NCI-H510A treated with DMSO at 0.1 percent for 48 hours (cell line): ENCODE measurements around the gene HTR1D.
"Not testable (repeated sequence)": the region's sequence is repeated elsewhere in the genome, so short reads cannot be mapped to it uniquely, and the experiment has no call there.

Source experiments
- DNase-seq: peaks from one replicate; lab custom pipeline; 2025; lab: John Stamatoyannopoulos, UW

Gene HTR1D

DNA sequence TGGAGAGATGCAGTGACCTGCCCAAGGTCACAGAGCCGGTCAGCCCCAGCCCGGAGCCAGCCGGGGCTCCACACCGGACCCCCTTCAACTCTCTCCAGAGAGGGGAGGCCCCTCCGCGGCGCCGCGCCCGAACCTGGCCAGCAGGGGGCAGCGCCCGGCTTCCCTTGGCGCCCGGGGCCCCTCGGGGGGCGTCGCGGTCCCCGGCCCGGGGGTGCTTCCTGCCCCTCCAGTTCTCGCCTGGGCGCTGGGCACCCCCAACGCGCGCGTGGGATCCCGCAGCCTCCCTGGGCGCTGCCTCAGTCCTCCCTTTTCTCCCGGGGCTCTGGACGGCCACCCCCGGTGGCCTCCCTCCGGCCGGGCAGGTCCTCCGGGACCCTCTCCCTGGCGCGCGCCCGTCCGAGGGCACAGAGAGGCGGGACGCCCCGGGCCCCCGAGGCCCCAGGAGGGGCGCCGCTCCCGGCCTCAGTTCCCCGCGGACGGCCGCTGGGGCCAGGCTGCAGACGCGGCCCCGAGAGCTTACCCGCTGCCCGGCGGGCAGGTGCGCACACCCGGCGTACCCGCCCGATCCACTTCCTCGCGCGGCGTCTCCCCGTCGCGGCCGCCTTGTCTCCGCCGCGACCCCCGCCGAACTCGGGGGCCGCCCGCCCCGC, 406 bp downstream of the HTR1D start:
- DNase-seq, result no peak

GRCh38 chr1:23215751-23216449, 1.4 kb downstream of the HTR1D start:
- DNase-seq, result no peak

DNA sequence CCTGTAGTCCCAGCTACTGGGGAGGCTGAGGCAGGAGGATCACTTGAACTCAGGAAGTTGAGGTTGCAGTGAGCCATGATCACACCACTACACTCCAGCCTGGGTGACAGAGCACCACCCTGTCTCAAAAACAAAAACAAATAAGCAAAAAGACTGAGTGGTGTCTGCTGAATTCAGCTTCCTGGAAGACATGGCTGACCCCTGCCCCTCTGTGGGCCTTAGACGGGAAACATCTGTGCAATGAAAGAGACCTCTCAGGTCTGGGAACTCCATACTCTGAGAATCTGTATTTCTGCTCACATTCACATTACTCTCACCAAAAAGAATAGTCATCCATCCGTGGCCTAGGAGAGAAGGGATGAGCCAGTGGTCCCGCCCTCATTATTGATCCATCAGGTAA, 2.0 kb downstream of the HTR1D start:
- DNase-seq, result no peak

- no peak for DNase-seq
These were observed 2.7 kb downstream of the HTR1D start for GRCh38 chr1:23214640-23215039.

- DNase-seq, result no peak
These were observed 5.3 kb downstream of the HTR1D start for GRCh38 chr1:23211955-23212354.

DNA sequence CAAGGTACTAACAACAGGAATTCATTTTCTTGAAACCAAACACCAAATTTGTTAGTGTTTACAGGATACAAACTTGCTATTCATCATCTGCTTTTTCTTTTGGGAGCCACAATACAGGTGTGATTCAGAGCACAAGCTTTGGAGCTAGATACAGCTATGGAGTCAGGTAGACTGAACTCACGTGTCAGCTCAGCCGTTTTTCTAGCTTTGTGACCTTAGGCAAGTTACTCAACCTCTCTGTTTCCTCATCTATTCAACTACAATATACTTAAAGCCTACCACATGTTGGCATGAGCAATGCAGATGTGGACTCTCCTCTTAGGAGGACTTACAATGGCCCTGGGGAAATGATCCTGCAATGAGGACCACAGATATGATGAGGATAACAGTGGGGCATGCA, 6.3 kb downstream of the HTR1D start:
- no peak for DNase-seq

- no peak for DNase-seq
These were observed 6.9 kb downstream of the HTR1D start for GRCh38 chr1:23210351-23210785.

DNA sequence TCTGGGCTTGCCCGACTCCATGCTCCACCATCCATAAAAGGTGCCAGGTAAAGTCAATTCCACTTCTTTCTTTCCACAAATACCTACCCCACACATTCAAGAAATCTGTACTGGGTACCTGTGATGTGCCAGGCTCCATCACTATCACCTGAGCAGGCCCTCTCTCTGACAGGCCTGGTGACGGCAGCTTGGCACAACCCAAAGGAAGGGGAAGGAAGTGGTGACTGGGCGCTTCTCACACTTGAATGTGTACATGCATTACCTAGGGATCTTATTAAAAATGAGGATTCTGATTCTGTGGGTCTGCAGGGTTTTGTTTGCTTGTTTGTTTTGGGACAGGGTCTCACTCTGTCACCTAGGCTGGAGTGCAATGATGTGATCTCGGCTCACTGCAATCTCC, 7.5 kb downstream of the HTR1D start:
- no peak for DNase-seq

- DNase-seq, result no peak
These were observed 8.8 kb downstream of the HTR1D start for GRCh38 chr1:23208527-23208926.

- not testable (repeated sequence) for DNase-seq
These were observed 9.6 kb downstream of the HTR1D start for GRCh38 chr1:23207733-23208132.

- DNase-seq, result no peak
These were observed 15.0 kb downstream of the HTR1D start for GRCh38 chr1:23202263-23202749.

GRCh38 chr1:23200883-23201282, 16.4 kb downstream of the HTR1D start:
- DNase-seq, result no peak

DNA sequence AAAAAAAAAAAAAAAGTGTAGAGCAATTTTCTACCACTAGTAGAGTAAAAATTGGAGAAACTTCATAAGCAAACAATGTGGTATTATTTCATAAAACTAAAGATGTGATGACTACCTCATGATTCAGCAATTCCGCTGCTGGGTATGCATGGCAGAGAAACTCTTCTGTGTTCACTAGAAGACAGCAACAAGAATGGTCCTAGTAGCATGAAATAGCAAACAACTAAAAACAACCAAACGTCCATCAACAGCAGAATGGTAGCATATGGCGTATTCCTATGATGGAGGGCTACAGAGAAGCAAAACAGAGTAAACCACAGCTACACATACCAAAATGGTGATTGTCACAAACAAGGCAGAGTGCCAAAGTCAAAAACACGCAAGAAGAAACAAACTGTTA, 18.9 kb downstream of the HTR1D start:
- DNase-seq, result no peak

DNA sequence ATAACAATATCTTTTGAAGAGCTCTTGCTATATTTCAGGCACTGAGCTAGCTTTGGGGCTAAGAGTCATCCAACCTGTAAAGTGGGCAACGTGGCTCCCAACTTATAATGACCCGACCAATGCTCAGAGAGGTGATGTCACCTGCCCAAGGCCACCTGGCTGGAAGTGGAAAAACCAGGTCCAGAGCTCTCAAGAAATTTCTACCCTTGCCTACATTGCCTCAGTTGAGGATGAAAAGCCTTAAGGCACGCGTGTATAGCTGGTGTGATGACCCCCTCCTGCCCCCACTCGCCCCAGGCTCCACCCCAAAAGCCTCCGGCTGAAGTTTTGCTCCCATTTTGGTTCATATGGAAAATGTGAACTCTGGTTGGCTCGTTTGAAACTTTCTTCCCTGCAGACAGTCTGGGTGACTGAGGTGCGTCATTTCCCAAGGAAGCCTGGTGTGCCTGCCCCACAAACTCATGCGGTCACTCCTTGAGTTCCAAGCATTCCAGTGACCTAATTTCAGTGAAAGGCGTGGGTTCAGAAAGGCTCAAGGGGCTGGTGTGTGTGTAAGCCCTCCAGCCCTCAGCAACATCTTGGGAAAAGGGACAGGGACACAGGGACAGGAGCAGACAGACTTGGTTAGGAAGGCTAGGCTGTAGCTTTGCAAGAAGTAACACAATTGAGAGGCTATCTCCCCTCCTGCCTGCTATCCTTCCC, 20.5 kb downstream of the HTR1D start:
- DNase-seq, result no peak

DNA sequence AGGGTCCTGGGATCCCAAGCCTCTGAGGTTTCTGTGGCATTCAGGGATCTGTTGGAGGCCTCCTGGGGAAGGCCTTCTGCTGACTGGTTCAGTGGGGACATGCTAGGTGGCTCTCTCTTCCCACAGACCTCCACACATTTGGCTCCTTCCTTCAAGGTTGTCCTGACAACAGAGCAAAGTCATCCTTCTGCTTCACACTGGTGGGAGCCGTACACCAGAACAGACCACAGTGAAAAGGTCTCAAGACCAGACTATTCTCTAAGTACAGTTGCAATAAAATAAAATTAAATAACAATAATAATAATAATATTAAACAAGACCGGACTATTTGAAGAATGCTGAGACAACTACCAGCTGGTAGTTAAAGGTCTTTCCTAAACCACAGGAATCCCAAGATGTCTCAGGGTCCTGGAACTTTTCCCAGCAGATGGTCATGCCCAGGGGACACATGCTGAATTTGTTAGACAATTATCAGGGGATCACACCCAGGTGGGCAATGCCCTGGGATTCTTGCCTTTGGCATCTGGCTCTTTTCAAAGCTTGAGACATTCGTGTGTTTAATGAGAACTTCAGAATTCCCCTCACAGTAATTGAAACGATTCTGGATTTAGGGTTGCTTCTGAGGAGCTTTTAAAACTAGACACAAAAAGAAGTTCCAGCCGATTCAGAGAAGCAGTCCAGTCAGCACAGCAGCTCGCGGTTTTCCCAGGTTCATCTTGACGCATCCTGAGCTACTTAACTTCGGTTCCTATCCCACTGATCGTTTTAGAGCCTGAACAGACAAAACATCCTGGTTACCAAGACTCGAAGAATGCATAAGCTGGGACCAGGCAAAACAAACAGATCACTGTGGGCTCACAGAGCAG, 22.9 kb downstream of the HTR1D start:
- DNase-seq, result no peak

- no peak for DNase-seq
These were observed 23.7 kb downstream of the HTR1D start for GRCh38 chr1:23193391-23194118.

GRCh38 chr1:23191199-23191598, 26.1 kb downstream of the HTR1D start:
- no peak for DNase-seq

- not testable (repeated sequence) for DNase-seq
These were observed 28.3 kb downstream of the HTR1D start for GRCh38 chr1:23188936-23189452.

- no peak for DNase-seq
These were observed 28.8 kb downstream of the HTR1D start for GRCh38 chr1:23188434-23188884.

DNA sequence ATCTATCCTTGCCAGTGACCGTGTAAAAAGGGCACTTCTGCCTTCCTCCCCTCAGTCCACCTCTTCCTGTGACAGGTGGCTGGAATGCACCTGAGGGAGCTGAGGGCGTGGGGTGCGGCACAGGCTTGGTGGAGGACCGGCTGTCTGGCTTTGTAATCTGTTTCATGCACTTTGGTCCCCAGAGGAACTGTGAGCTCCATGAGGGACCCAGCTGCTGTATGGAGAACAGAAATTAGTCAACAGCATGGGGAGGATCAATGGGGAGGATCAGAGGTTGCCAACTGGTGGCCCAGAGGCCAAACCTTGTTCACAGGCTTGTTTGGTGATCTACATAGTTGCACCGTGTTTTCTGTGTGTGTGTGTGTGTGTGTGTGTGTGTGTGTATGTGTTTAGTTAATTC, 29.7 kb downstream of the HTR1D start:
- DNase-seq, result no peak

- DNase-seq, result no peak
These were observed 31.9 kb downstream of the HTR1D start for GRCh38 chr1:23185381-23185780.
